PC-3 (cell line): ENCODE data around the gene AOPEP.

Experiments
- CTCF ChIP-seq: fragments of 300-600 bp; sonication (generic); conservative IDR thresholded peaks from 2 replicates; pipeline ENCODE4 v1.5.1; 2017; ENCODE audit warnings: antibody characterized with exemption, low read depth, mild to moderate bottlenecking, low read length
- EZH2 ChIP-seq: fragments of 300-600 bp; sonication (generic); IDR thresholded peaks from one replicate; pipeline ENCODE4 v1.6.1; 2017; ENCODE audit warnings: antibody characterized with exemption, mild to moderate bottlenecking, low read length; ENCODE audit not compliant: unreplicated experiment
- EZH2phosphoT487 ChIP-seq: fragments of 300-600 bp; sonication (generic); IDR thresholded peaks from 2 replicates; pipeline ENCODE4 v1.6.1; 2018; ENCODE audit warnings: mild to moderate bottlenecking, antibody characterized with exemption, low read length, borderline replicate concordance

- TF ChIP-seq CTCF (no peak), EZH2phosphoT487 (no peak), EZH2 (no peak)
Measured at GRCh38 chr9:95102001-95102433, 375.5 kb downstream of the AOPEP start.
